ENCODE data around the gene ELK4. TPM values are rescaled to one million over a fixed set of nuclear protein-coding genes. Genes with fewer than 3 reads are reported as not detected.

Gene ELK4
- total RNA-seq, 1 experiment from 2014 or later: 16.1 TPM

GRCh38 chr1:205563927-205564441, 67.8 kb downstream of the ELK4 start:
- DNase-seq (ENCODE audit: low read depth): no peak

GRCh38 chr1:205561501-205562203, 70.2 kb downstream of the ELK4 start:
- no peak for DNase-seq (ENCODE audit: low read depth)

Other genes with a start within 250 kb of the ELK4 start
- not detected in 2 replicates for gene LEMD1, start 210.0 kb downstream of the ELK4 start, total RNA-seq (2014; rRNA removed; shearing (Covaris generic))
- gene BLACAT1, start 176.0 kb downstream of the ELK4 start, total RNA-seq (2014; rRNA removed; shearing (Covaris generic)): not detected in 2 replicates
- gene CDK18, start 127.3 kb downstream of the ELK4 start, total RNA-seq (2014; rRNA removed; shearing (Covaris generic)): under 0.01 and 0.36 TPM in 2 replicates
- 4.4 and 4.7 TPM in 2 replicates for gene SLC45A3, start 48.5 kb upstream of the ELK4 start, total RNA-seq (2014; rRNA removed; shearing (Covaris generic))
- 154 and 176 TPM in 2 replicates for gene NUCKS1, start 118.2 kb upstream of the ELK4 start, total RNA-seq (2014; rRNA removed; shearing (Covaris generic))
- 14.6 and 15.1 TPM in 2 replicates for gene RAB29, start 143.5 kb upstream of the ELK4 start, total RNA-seq (2014; rRNA removed; shearing (Covaris generic))
- gene SLC41A1, start 181.2 kb upstream of the ELK4 start, total RNA-seq (2014; rRNA removed; shearing (Covaris generic)): 7.8 and 10.2 TPM in 2 replicates
- gene PM20D1, start 218.1 kb upstream of the ELK4 start, total RNA-seq (2014; rRNA removed; shearing (Covaris generic)): not detected in 2 replicates